SU-DHL-6 (cell line): ENCODE results near the gene IP6K1.

Source experiments
- H2AFZ ChIP-seq: fragments of 200-600 bp; sonication (generic); 2 replicates; pipeline ENCODE4 v1.6.1; 2014; ENCODE audit warnings: low read depth, mild to moderate bottlenecking, moderate library complexity, mixed read lengths, antibody characterized with exemption, low read length; ENCODE audit not compliant: severe bottlenecking
- H3F3A ChIP-seq: fragments of 200-600 bp; shearing (Covaris generic); 2 replicates; pipeline ENCODE4 v1.6.0; 2016; ENCODE audit warnings: antibody characterized with exemption, mild to moderate bottlenecking; ENCODE audit not compliant: insufficient read depth
- H3K27ac ChIP-seq: fragments of 200-600 bp; sonication (generic); 2 replicates; pipeline ENCODE4 v1.5.1; 2016; ENCODE audit warnings: low read depth, mild to moderate bottlenecking, low read length, moderate library complexity, mixed read lengths
- H3K27me3 ChIP-seq: fragments of 200-600 bp; sonication (generic), shearing (Covaris generic); 2 replicates; pipeline ENCODE4 v1.6.0; 2014; ENCODE audit warnings: mild to moderate bottlenecking, low read length
- H3K36me3 ChIP-seq: fragments of 200-600 bp; sonication (generic); 2 replicates; pipeline ENCODE4 v1.6.1; 2014; ENCODE audit warnings: mild to moderate bottlenecking, low read length, mixed read lengths
- H3K4me2 ChIP-seq: fragments of 300-600, 200-600 bp; shearing (Covaris generic), sonication (generic); 2 replicates; pipeline ENCODE4 v1.6.0; 2014; ENCODE audit warnings: low read length, low read depth, mild to moderate bottlenecking; ENCODE audit not compliant: poor library complexity, severe bottlenecking
- H3K4me3 ChIP-seq: fragments of 200-600 bp; sonication (generic); 2 replicates; pipeline ENCODE4 v1.5.1; 2014; ENCODE audit warnings: antibody characterized with exemption, low read length, mild to moderate bottlenecking, mixed read lengths; ENCODE audit not compliant: insufficient read depth, poor library complexity, severe bottlenecking
- H3K79me2 ChIP-seq: fragments of 200-600 bp; sonication (generic); 2 replicates; pipeline ENCODE4 v1.6.1; 2014; ENCODE audit warnings: mild to moderate bottlenecking, low read length, moderate library complexity; ENCODE audit not compliant: insufficient read depth
- H3K9ac ChIP-seq: fragments of 200-600 bp; sonication (generic); 2 replicates; pipeline ENCODE4 v1.7.0; 2014; ENCODE audit warnings: mild to moderate bottlenecking, low read length
- H3K9me2 ChIP-seq: fragments of 200-600 bp; sonication (generic); replicated peaks from 2 replicates; pipeline ENCODE4 v1.6.1; 2014; ENCODE audit warnings: low read length; ENCODE audit not compliant: insufficient read depth
- H3K9me3 ChIP-seq: fragments of 200-600 bp; sonication (generic); 2 replicates; pipeline ENCODE4 v1.6.1; 2014; ENCODE audit warnings: low read length, mixed read lengths; ENCODE audit not compliant: insufficient read depth
- H4K20me1 ChIP-seq: fragments of 200-600 bp; sonication (generic); 2 replicates; pipeline ENCODE4 v1.6.1; 2014; ENCODE audit warnings: low read depth, mild to moderate bottlenecking, antibody characterized with exemption, low read length, moderate library complexity, mixed read lengths
- CTCF ChIP-seq: fragments of 200-600 bp; sonication (generic); IDR thresholded peaks from one replicate; pipeline ENCODE4 v1.5.1; 2017; ENCODE audit warnings: antibody characterized with exemption, mild to moderate bottlenecking, low read length, moderate library complexity; ENCODE audit not compliant: insufficient read depth, poor library complexity, severe bottlenecking
- EZH2phosphoT487 ChIP-seq: fragments of 200-600 bp; sonication (generic), shearing (Covaris generic); conservative IDR thresholded peaks from 2 replicates; pipeline ENCODE4 v1.6.1; 2018; ENCODE audit warnings: mild to moderate bottlenecking, antibody characterized with exemption, low read length, moderate library complexity, mixed read lengths

The IP6K1 gene

GRCh38 chr3:49738067-49738713 is 48.2 kb downstream of the IP6K1 start:
- H3K9ac ChIP-seq, result no peak overlapping the region
- no peaks in the 10 kb centered on the region for H3K27me3 ChIP-seq
- no peaks in the 10 kb centered on the region for H3K9me3 ChIP-seq
- no peak overlapping the region for H3K4me3 ChIP-seq
- H3K27ac ChIP-seq, result no peak overlapping the region
- 0 out of 2 replicates have a peak, but pooled peaks cover 3% of the 10 kb centered on the region for H3K79me2 ChIP-seq
- peaks cover 2% of the 10 kb centered on the region; the same call in 1 of the 2 replicates for H3K36me3 ChIP-seq
- no peaks in the 10 kb centered on the region for H3K9me2 ChIP-seq
- H3F3A ChIP-seq, result no peaks in the 10 kb centered on the region
- H3K4me2 ChIP-seq, result no peak overlapping the region
- TF ChIP-seq EZH2phosphoT487, result no peak
- no peak for TF ChIP-seq CTCF
- H2AFZ ChIP-seq, result no peak overlapping the region
- H4K20me1 ChIP-seq, result no peaks in the 10 kb centered on the region

DNA sequence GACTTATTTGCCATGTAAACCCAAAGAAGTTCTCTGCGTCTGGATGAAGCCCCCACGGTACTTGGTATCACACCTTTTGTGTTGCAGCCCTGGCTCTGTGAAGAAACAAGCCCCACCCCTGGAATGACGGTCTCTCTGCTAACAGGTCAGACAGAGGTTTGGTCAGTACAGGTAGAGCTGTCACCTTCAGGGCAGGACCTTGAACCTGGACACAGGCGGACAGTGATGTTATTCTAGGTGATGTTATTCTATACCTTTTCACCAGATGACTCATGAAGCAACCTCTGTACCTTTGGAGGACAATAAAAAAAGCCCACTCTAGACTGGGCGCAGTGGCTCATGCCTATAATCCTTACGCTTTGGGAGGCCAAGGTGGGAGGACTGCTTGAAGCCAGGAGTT is 51.6 kb downstream of the IP6K1 start:
- H3K4me3 ChIP-seq, result no peak overlapping the region
- H3K27ac ChIP-seq, result no peak overlapping the region
- TF ChIP-seq CTCF (no peak), EZH2phosphoT487 (no peak)
- no peak overlapping the region for H3K4me2 ChIP-seq
- H3K9ac ChIP-seq, result no peak overlapping the region
- H3K9me2 ChIP-seq, result no peaks in the 10 kb centered on the region
- H3K9me3 ChIP-seq, result no peaks in the 10 kb centered on the region
- H3F3A ChIP-seq, result no peaks in the 10 kb centered on the region
- H4K20me1 ChIP-seq, result no peaks in the 10 kb centered on the region
- H3K79me2 ChIP-seq, result 0 out of 2 replicates have a peak, but pooled peaks cover 3% of the 10 kb centered on the region
- peaks cover 2% of the 10 kb centered on the region; the same call in 1 of the 2 replicates for H3K36me3 ChIP-seq
- no peak overlapping the region for H2AFZ ChIP-seq
- H3K27me3 ChIP-seq, result no peaks in the 10 kb centered on the region

DNA sequence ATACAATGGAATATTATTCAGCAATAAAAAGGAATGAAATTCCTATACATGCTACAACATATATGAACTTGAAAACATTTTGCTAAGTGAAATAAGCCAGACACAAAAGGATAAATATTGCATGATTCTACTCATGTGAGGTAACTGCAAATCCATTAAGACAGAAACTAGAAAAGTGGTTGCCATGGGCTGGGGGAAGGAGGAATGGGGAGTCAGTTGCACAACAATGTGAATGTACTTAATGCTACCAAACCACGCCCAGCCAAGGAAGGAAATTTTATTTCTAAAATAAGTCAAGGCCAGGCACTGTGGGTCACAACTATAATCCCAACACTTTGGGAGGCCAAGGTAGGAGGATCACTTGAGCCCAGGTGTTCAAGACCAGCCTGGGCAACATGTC is 52.8 kb downstream of the IP6K1 start:
- Histone ChIP-seq H3F3A (no peaks in the 10 kb centered on the region), H3K9me3 (no peaks in the 10 kb centered on the region), H3K9me2 (no peaks in the 10 kb centered on the region), H3K27me3 (no peaks in the 10 kb centered on the region), H2AFZ (no peak overlapping the region), H3K27ac (no peak overlapping the region), H3K4me2 (no peak overlapping the region), H3K79me2 (no peaks in the 10 kb centered on the region), H4K20me1 (no peaks in the 10 kb centered on the region), H3K9ac (no peak overlapping the region), H3K4me3 (no peak overlapping the region), H3K36me3 (peaks cover 2% of the 10 kb centered on the region; the same call in 1 of the 2 replicates)
- TF ChIP-seq EZH2phosphoT487 (no peak), CTCF (no peak)
